H4 (cell line): ENCODE data around the gene NUTM2G. TPM values are rescaled to one million over a fixed set of nuclear protein-coding genes. Genes with fewer than 3 reads are reported as not detected.
"Not testable (repeated sequence)": the region's sequence is repeated elsewhere in the genome, so short reads cannot be mapped to it uniquely, and the experiment has no call there.

Source experiments
- DNase-seq: peaks from one replicate; pipeline ENCODE4 v3.0.0-alpha.2; 2015; ENCODE audit warnings: low spot score
- total RNA-seq: library from RNA; depleted of rRNA; stranded (reverse); fragments of >200 nt; shearing (Covaris generic); gene quantifications from 2 replicates; pipeline ENCODE4 v1.2.3, GENCODE V29; 2014; rRNA removed

The NUTM2G gene, protein sequence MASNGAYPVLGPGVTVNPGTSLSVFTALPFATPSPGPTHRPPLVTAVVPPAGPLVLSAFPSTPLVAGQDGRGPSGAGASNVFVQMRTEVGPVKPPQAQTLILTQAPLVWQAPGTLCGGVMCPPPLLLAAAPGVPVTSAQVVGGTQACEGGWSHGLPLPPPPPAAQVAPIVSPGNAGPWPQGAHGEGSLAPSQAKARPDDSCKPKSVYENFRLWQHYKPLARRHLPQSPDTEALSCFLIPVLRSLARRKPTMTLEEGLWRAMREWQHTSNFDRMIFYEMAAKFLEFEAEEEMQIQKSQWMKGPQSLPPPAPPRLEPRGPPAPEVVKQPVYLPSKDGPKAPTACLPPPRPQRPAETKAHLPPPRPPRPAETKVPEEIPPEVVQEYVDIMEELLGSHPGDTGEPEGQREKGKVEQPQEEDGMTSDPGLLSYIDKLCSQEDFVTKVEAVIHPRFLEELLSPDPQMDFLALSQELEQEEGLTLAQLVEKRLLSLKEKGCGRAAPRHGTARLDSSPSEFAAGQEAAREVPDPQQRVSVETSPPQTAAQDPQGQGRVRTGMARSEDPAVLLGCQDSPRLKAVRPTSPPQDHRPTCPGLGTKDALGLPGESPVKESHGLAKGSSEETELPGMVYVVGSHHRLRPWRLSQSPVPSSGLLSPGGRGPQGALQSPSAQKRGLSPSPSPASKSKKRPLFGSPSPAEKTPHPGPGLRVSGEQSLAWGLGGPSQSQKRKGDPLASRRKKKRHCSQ
- total RNA-seq: not detected in 2 replicates

GRCh38 chr9:96928543-96928942, at the start of gene NUTM2G:
Gene NUTM2G, plus strand, starts transcription at chr9:96928843. Its CDS starts 182 bp downstream, at chr9:96929025.
- DNase-seq: not testable (repeated sequence)

DNA sequence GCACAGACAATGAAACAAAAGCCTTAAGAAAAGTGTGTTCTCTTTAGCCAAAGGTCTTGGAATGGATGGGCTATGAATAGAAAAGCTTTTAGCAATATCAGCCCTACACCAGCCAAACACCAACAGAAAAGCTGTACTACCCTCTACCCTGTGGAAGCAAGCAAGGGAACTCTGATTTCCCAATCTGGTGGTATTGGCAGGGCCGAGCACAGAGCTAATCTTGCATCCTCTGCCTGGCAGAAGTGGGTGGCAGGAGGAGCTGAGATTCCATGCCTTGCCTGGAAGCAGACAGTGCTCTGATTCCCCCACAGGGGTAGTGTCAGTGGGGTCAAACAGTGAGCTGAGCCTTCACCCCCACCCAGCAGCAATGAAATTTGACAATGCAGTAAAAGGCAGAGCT, 44.7 kb upstream of the NUTM2G start:
- no peak for DNase-seq

GRCh38 chr9:96884443-96884842, 44.2 kb upstream of the NUTM2G start:
- DNase-seq: peak; percentile 33

- DNase-seq: no peak
These were observed 43.2 kb upstream of the NUTM2G start for GRCh38 chr9:96885424-96885823.

GRCh38 chr9:96888591-96888990, 40.1 kb upstream of the NUTM2G start:
- no peak for DNase-seq

- DNase-seq: no peak
These were observed 36.5 kb upstream of the NUTM2G start for GRCh38 chr9:96892131-96892530.

- DNase-seq: not testable (repeated sequence)
These were observed 28.6 kb upstream of the NUTM2G start for GRCh38 chr9:96900010-96900409.

GRCh38 chr9:96904947-96905722, 23.5 kb upstream of the NUTM2G start:
- DNase-seq: not testable (repeated sequence)

GRCh38 chr9:96908479-96908878, 20.2 kb upstream of the NUTM2G start:
- DNase-seq: not testable (repeated sequence)

GRCh38 chr9:96915539-96915938, 13.1 kb upstream of the NUTM2G start:
- DNase-seq: not testable (repeated sequence)

GRCh38 chr9:96916531-96916930, 12.1 kb upstream of the NUTM2G start:
- not testable (repeated sequence) for DNase-seq

DNA sequence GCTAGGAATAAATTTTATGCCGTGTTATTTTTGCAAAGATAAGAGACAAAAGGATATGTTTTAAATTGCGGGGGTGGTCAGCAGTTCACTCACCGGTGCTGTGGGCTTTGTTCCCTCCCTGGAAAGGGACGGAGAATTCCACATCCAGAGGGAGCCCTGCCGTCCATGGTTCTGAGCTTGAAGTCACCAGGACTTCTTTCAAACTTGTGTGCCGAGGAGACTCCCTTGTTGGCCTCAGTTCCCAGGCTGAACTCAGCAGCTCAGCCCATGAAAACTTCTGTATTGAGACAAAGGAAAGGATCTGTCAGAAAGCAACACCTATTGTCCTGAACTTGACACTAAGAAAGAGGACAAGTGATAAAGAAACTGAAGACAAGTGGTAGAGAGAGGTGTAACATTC, 10.1 kb upstream of the NUTM2G start:
- DNase-seq: not testable (repeated sequence)

DNA sequence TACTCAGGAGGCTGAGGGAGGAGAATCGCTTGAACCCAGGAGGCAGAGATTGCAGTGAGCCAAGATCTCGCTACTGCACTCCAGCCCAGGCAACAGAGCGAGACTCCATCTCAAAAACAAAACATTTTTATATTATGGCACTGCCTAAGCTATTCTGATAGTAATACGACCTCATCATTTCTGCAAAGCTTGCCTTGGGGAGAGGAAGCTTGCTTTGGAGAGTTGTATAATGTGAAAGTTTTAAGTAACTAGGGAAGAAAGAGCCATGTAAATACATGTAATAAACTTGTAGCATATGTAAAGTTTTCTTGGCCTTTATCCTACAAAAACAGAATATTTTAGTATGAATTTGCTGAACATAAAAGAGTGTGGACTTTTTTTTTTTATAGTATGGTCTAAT, 7.8 kb upstream of the NUTM2G start:
- not testable (repeated sequence) for DNase-seq

DNA sequence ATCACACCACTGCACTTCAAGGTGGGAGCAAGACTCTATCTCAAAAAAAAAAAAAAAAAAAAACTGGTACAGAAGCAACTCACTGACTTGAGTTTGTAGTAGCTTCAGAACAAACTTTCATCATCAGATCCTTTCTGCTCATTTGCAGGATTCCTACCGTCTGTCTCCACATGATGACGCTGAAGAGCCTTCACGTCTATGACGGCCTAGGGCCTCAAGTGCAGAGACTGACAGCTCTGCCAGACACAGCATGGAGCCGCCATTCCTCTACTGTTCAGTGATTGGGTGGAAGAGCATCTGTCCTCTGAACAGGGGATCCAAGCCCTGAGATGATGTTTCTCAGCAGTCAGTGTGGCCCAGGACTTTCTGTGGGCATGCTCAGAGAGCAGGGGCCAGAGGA, 3.1 kb upstream of the NUTM2G start:
- DNase-seq: not testable (repeated sequence)

- not testable (repeated sequence) for DNase-seq
These were observed 3.0 kb downstream of the NUTM2G start for GRCh38 chr9:96931665-96932064.

DNA sequence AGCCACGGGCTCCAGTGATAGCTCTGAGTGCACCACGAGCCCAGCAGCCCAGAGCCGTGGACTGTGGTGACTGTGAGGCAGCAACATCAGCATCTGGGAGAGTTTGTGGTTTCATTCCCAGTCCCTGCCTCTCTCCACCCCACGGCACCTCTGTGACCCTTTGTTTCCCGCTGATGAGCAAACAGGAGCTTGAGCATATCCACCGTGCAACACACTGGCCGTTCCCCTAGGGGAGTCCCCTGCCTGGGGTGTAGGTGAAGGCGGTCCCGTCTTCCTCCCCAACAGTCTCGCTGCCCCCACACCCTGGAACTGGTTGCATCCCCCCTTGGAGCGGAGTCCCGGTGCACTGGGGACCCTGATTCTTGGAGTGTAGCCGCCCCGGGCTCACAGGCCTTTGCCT, 5.5 kb downstream of the NUTM2G start:
- DNase-seq: not testable (repeated sequence)

GRCh38 chr9:96934706-96935105, 6.1 kb downstream of the NUTM2G start:
- DNase-seq: not testable (repeated sequence)

DNA sequence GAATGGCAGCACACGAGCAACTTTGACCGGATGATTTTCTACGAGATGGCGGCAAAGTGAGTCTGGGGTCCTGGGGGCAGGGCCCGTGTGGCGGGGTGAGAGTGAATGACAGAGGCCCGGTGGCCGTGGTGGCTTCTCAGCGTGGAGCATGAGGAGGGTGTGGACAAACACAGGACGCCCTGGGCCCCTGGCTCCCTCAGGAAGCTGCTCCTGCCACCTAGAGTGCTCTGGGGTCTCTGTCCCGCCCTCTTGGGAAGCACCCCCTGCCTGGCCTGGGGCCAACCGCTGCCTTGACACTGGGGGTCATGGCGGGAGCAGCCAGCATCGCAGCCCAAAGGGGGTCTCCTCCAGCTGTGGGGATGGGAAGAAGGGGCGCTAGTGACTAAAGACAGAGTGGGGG, 6.8 kb downstream of the NUTM2G start:
- not testable (repeated sequence) for DNase-seq

- not testable (repeated sequence) for DNase-seq
These were observed 8.8 kb downstream of the NUTM2G start for GRCh38 chr9:96937442-96937841.

- DNase-seq: not testable (repeated sequence)
These were observed 10.5 kb downstream of the NUTM2G start for GRCh38 chr9:96938957-96939665.

DNA sequence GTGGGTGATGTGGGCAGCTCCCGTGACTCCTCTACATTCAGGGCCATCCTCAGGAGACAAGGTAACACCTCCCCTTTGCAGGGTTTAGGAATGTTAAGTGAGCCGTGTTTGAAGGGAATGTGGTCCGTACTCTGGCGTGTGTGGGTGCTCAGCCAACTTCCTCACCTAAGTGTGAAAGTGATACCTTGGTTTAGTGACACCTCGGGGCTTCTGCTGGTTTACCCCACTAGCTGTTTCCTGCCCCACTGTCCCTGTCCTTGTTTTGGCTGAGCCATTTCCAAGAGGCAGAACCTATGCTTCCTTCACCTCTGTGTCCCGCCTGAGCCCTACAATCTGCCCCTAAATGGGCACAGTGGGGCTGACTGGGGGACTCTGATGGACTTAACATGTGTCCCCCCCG, 12.3 kb downstream of the NUTM2G start:
- DNase-seq: not testable (repeated sequence)
